Suprapubic skin (tissue), 4 donors: Measurements from ENCODE around the gene EIF2AK3. TPM values are rescaled to one million over a fixed set of nuclear protein-coding genes. Genes with fewer than 3 reads are reported as not detected.

Source experiments
- DNase-seq, 2 donors: peaks; one replicate each; pipeline ENCODE4 v3.0.0-alpha.2; 2019; ENCODE audit warnings: low spot score in 2 of 2
- H3K27ac ChIP-seq: fragments of 200-600 bp; sonication (generic); one replicate; pipeline ENCODE4 v1.5.1; 2019
- H3K27me3 ChIP-seq: fragments of 200-600 bp; sonication (generic); one replicate; pipeline ENCODE4 v1.5.1; 2019
- H3K36me3 ChIP-seq: fragments of 200-600 bp; sonication (generic); one replicate; pipeline ENCODE4 v1.5.1; 2019
- H3K4me1 ChIP-seq: fragments of 200-600 bp; sonication (generic); one replicate; pipeline ENCODE4 v1.5.1; 2019
- H3K4me3 ChIP-seq: fragments of 200-600 bp; sonication (generic); one replicate; pipeline ENCODE4 v1.5.1; 2019; ENCODE audit warnings: mild to moderate bottlenecking
- H3K9me3 ChIP-seq: fragments of 200-600 bp; sonication (generic); one replicate; pipeline ENCODE4 v1.5.1; 2019
- EP300 ChIP-seq: sonication (generic); formaldehyde crosslinking; IDR thresholded peaks from one replicate; pipeline ENCODE4 v1.6.1; 2017; ENCODE audit warnings: antibody characterized with exemption
- POLR2A ChIP-seq, 2 donors: fragments of 450-650 bp; IDR thresholded peaks; one replicate each; pipeline ENCODE4 v1.6.1; 2017; ENCODE audit warnings: antibody characterized with exemption in 2 of 2, mild to moderate bottlenecking in 2 of 2, moderate library complexity in 2 of 2
- POLR2AphosphoS5 ChIP-seq, 3 donors: sonication (generic); formaldehyde crosslinking; IDR thresholded peaks; one replicate each; pipeline ENCODE4 v1.6.1; 2017; ENCODE audit warnings: antibody characterized with exemption in 3 of 3
- WGBS: methylation state at CpG from one replicate; pipeline ENCODE4 v1.1.5; 2018; 5-methylcytosine and 5-hydroxymethylcytosine counted together
- total RNA-seq, 4 donors: library from RNA; depleted of rRNA; stranded (reverse); fragments of >200 nt; gene quantifications; one replicate each; pipeline ENCODE4 v1.1.0, GENCODE V29; 2016
- TF ChIP-seq, protein P1 (sequence below), 2 donors: fragments of 200-600 bp in 1 of 2; fragments of 450-650 bp in 1 of 2; sonication (generic) in 1 of 2; IDR thresholded peaks; one replicate each; pipeline ENCODE4 v1.5.1; 2016 to 2019; ENCODE audit warnings: antibody characterized with exemption in 2 of 2, mild to moderate bottlenecking in 1 of 2, moderate library complexity in 1 of 2

The EIF2AK3 gene
- 10 to 100 TPM; 23.4 to 30.2 (median 23.9) TPM for total RNA-seq

DNA sequence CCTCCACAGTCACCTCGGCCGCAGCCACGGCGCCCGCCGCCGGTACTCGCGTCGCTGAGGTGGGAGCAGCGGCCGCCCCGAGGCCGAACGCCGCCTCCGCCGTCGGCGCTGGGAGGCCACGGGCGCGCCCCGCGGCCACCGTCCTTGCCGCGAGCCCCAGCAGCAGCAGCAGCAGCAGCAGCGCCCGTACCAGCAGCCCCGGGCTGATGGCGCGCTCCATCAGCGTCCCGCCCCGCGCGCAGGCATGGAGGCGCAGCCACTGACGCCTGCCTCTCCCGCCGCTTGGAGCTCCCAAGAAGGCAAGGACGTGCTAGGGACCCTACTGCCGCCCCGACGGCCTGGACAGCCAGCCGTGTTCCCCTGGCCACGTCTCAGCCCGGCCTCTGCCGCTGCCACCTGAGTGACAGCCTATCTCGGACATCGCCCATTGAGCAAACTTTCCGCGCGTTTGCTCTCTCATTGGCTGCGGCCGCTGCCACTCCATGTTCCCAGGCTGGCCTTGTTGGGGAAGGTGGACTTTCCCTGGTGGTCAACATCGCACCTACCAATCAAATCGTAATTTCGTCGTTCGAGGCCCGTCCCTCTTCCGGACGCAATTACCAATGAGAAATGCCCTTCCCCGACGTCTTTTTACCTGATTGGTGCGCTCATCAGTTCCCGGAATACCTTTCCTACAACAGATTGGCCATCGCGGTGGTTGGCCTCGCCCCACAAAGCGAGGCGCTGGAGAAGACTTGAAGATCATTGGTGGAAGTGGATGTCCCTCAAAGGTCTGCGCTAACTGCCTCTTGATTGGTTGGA is at the start of gene EIF2AK3:
Gene EIF2AK3 (minus strand): TSS at position 410 of the 801 bp plus-strand sequence. CDS start 190 bp downstream, at position 220.
- H3K4me1 ChIP-seq: peaks cover 40% of the 10 kb centered on the region
- peak within 1 kb of the TSS; percentile 86 for H3K4me3 ChIP-seq
- H3K36me3 ChIP-seq: no peaks in the 10 kb centered on the region
- TF ChIP-seq POLR2A (IDR thresholded peaks at IDR 0.05): peak; percentile 83 to 96
- TF ChIP-seq, protein P1, sequence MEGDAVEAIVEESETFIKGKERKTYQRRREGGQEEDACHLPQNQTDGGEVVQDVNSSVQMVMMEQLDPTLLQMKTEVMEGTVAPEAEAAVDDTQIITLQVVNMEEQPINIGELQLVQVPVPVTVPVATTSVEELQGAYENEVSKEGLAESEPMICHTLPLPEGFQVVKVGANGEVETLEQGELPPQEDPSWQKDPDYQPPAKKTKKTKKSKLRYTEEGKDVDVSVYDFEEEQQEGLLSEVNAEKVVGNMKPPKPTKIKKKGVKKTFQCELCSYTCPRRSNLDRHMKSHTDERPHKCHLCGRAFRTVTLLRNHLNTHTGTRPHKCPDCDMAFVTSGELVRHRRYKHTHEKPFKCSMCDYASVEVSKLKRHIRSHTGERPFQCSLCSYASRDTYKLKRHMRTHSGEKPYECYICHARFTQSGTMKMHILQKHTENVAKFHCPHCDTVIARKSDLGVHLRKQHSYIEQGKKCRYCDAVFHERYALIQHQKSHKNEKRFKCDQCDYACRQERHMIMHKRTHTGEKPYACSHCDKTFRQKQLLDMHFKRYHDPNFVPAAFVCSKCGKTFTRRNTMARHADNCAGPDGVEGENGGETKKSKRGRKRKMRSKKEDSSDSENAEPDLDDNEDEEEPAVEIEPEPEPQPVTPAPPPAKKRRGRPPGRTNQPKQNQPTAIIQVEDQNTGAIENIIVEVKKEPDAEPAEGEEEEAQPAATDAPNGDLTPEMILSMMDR (IDR thresholded peaks at IDR 0.05): no peak
- TF ChIP-seq EP300: no peak
- TF ChIP-seq POLR2AphosphoS5 (IDR thresholded peaks at IDR 0.05): peak in 2 of 3 donors; percentile 82 to 96
- DNase-seq: peak; percentile 99
- peak within 1 kb of the TSS; percentile 97 for H3K27ac ChIP-seq
- no peaks in the 10 kb centered on the region for H3K27me3 ChIP-seq
- WGBS: 0% methylated on average over 44 of the region's 75 CpGs
- no peaks in the 10 kb centered on the region for H3K9me3 ChIP-seq

DNA sequence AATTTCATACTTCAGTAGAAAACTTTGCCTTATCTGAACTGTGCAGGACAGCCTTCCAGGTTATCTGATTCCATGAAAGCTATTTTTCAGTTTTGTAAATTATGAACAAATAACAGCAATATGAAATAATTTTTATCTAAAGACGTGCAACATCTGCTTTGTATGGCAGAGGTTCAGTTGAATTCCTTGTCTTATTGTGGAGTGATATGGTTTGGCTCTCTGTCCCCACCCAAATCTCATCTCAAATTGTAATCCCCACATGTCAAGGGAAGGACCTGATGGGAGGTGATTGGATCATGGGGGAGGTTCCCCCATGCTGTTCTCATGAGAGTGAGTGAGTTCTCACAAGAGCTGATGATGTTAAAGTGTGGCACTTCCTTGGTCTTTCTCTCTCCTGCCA is 46.1 kb upstream of the EIF2AK3 start:
- no peak for TF ChIP-seq EP300
- TF ChIP-seq, protein P1 (IDR thresholded peaks at IDR 0.05): no peak
- TF ChIP-seq POLR2A (IDR thresholded peaks at IDR 0.05): no peak
- TF ChIP-seq POLR2AphosphoS5 (IDR thresholded peaks at IDR 0.05): no peak
- no peaks in the 10 kb centered on the region for H3K9me3 ChIP-seq
- no peak overlapping the region for H3K27ac ChIP-seq
- H3K27me3 ChIP-seq: no peaks in the 10 kb centered on the region
- peaks cover 3% of the 10 kb centered on the region for H3K4me1 ChIP-seq
- DNase-seq: no peak
- WGBS: 51% methylated on average over 1 of the region's 1 CpG
- no peak overlapping the region for H3K4me3 ChIP-seq
- H3K36me3 ChIP-seq: no peaks in the 10 kb centered on the region

- Histone ChIP-seq H3K27ac (no peak overlapping the region), H3K4me3 (no peak overlapping the region), H3K4me1 (peaks cover 3% of the 10 kb centered on the region), H3K9me3 (no peaks in the 10 kb centered on the region), H3K27me3 (no peaks in the 10 kb centered on the region), H3K36me3 (no peaks in the 10 kb centered on the region)
- TF ChIP-seq POLR2A (IDR thresholded peaks at IDR 0.05): no peak
- TF ChIP-seq, protein P1 (IDR thresholded peaks at IDR 0.05): peak; percentile 54 to 82
- WGBS: 38% methylated on average over 11 of the region's 11 CpGs
- DNase-seq: no peak
Measured at GRCh38 chr2:88671786-88672427, 44.6 kb upstream of the EIF2AK3 start.

DNA sequence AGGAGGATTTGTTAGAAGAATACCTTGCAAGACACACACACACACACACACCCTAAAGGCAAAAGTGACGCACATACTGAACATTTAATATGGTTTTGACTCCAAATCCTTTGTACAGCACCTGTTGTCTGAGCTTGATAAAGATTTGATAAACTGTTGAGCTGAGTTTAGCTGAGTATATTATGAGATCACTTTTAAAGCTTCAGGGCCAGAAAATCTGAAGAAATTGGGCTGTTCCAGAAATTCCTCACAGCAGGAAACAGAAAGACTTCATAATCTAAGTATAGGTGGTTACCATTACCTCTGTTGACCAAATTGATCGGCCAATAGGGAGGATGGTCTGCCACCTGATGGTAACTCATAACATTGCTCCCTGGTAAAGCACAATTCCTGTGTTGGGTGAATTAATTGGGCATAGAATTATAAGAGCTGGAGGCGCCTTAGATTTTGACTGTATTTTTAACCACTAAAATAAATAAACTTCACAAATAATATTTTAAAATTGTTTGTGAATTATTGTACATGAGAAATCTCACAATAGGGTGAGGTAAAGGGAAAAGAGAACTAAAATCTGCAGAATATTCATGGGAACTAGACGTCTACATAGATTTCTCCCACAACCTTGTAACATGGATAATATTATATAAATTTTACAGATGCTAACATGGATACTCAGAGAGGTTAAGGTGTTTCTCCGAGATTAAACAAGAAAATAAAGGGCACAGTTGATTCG is 42.4 kb upstream of the EIF2AK3 start:
- H3K27me3 ChIP-seq: no peaks in the 10 kb centered on the region
- peaks cover 3% of the 10 kb centered on the region for H3K4me1 ChIP-seq
- H3K36me3 ChIP-seq: no peaks in the 10 kb centered on the region
- 56% methylated on average over 6 of the region's 6 CpGs for WGBS
- H3K9me3 ChIP-seq: no peaks in the 10 kb centered on the region
- TF ChIP-seq, protein P1 (IDR thresholded peaks at IDR 0.05): peak; percentile 32 to 48
- no peak for TF ChIP-seq EP300
- DNase-seq: no peak
- no peak overlapping the region for H3K27ac ChIP-seq
- no peak overlapping the region for H3K4me3 ChIP-seq

- no peak for DNase-seq
- Histone ChIP-seq H3K4me3 (no peak overlapping the region), H3K27me3 (no peaks in the 10 kb centered on the region), H3K36me3 (no peaks in the 10 kb centered on the region), H3K4me1 (peaks cover 3% of the 10 kb centered on the region), H3K27ac (no peak overlapping the region), H3K9me3 (no peaks in the 10 kb centered on the region)
- WGBS: 92% methylated on average over 2 of the region's 2 CpGs
- TF ChIP-seq, protein P1 (IDR thresholded peaks at IDR 0.05): no peak
- TF ChIP-seq POLR2AphosphoS5 (IDR thresholded peaks at IDR 0.05): no peak
- no peak for TF ChIP-seq EP300
- TF ChIP-seq POLR2A (IDR thresholded peaks at IDR 0.05): no peak
Measured at GRCh38 chr2:88668862-88669261, 41.6 kb upstream of the EIF2AK3 start.
